Duodenal mucosa (tissue), 2 donors: Measurements from ENCODE around the gene NFASC.

Experiments used
- H3K27ac ChIP-seq: one replicate; pipeline ENCODE4 v1.7.0; 2013; ENCODE audit warnings: low read depth, low read length
- H3K27me3 ChIP-seq, 2 donors: one replicate each; pipeline ENCODE4 v1.7.0; 2013; ENCODE audit warnings: low read length in 2 of 2, control low read depth in 1 of 2; ENCODE audit not compliant: insufficient read depth in 2 of 2, control insufficient read depth in 1 of 2
- H3K36me3 ChIP-seq, 2 donors: one replicate each; pipeline ENCODE4 v1.7.0; 2013; ENCODE audit warnings: low read length in 2 of 2, control low read depth in 1 of 2; ENCODE audit not compliant: insufficient read depth in 2 of 2, control insufficient read depth in 1 of 2
- H3K4me1 ChIP-seq, 2 donors: one replicate each; pipeline ENCODE4 v1.7.0; 2013; ENCODE audit warnings: low read length in 2 of 2, control low read depth in 1 of 2; ENCODE audit not compliant: insufficient read depth in 2 of 2, control insufficient read depth in 1 of 2
- H3K4me3 ChIP-seq, 2 donors: one replicate each; pipeline ENCODE4 v1.7.0; 2013; ENCODE audit warnings: low read length in 2 of 2, low read depth in 1 of 2
- H3K9ac ChIP-seq, 2 donors: one replicate each; pipeline ENCODE4 v1.7.0; 2013; ENCODE audit warnings: low read length in 2 of 2, low read depth in 1 of 2
- H3K9me3 ChIP-seq, 2 donors: one replicate each; pipeline ENCODE4 v1.7.0; 2013; ENCODE audit warnings: low read length in 2 of 2, control low read depth in 1 of 2; ENCODE audit not compliant: control insufficient read depth in 1 of 2

Gene NFASC

DNA sequence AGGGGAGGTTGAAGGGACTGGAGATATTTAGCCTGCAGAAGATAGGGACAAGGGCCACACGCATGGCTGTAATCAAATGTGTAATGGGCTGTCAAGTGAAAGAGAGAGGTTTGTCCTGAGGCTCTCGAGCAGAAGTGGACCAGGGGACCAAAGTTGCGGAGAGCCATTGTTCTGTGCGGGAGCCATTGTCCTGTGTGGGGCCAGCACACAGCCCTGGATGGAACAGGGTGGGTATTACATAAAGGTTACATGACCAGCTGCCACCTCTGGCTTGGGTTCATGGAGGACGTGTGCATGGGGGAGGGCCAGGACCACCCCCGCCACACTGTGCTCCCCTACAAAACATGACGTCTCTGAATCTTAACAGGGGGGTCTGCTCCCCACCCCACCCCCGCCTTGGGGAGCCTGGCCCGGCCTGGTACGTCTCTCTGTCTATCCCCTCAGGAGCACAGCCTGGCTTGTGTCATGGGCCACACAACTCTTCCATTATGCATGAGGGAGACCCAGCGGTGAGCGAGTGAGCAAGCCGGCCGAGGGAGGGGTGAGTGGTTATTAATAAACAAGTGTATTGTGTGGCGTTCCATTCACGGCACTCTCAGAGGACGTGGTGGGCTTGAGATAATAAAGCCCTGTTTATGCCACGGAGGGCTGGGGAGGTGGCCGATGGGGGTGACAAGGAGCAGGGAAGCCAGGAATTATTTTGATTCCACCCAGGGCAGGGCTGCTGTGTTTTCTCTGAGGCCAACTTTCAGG is at the start of gene NFASC:
Gene NFASC (plus strand): TSS at position 703 of the 753 bp plus-strand sequence. CDS start 73,454 bp downstream, outside the sequence.
- Histone ChIP-seq H3K9ac (no peak within 1 kb of the TSS), H3K9me3 (no peaks in the 10 kb centered on the region), H3K4me1 (peaks cover 0 to 5% of the 10 kb centered on the region in 2 donors), H3K27ac (no peak within 1 kb of the TSS), H3K36me3 (no peaks in the 10 kb centered on the region), H3K4me3 (no peak within 1 kb of the TSS), H3K27me3 (peaks cover 0 to 3% of the 10 kb centered on the region in 2 donors)

DNA sequence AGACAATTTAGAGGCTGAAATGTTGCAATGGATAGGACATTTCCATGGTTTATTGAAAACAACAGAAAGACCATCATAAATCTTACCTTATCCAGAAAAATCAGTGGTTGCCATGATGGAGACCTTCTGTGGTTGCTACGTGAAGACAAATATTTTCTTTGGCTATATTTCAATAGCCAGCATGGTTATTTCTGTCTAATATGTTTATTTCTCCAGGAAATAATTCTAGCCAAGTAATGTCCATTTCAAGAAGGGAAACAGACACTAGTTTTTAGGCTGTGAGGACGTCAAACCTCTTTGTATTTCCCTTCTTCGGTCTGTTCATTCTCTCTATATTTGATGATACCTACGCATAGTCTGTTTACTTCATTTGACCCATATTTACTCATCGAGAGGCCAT is 49.2 kb upstream of the NFASC start:
- H3K4me3 ChIP-seq, result no peak overlapping the region
- H3K27me3 ChIP-seq, result peaks cover 0 to 4% of the 10 kb centered on the region in 2 donors
- H3K36me3 ChIP-seq, result no peaks in the 10 kb centered on the region
- H3K27ac ChIP-seq, result peak overlapping the region; percentile 37
- H3K4me1 ChIP-seq, result peaks cover 0 to 7% of the 10 kb centered on the region in 2 donors
- H3K9me3 ChIP-seq, result no peaks in the 10 kb centered on the region
- H3K9ac ChIP-seq, result no peak overlapping the region

DNA sequence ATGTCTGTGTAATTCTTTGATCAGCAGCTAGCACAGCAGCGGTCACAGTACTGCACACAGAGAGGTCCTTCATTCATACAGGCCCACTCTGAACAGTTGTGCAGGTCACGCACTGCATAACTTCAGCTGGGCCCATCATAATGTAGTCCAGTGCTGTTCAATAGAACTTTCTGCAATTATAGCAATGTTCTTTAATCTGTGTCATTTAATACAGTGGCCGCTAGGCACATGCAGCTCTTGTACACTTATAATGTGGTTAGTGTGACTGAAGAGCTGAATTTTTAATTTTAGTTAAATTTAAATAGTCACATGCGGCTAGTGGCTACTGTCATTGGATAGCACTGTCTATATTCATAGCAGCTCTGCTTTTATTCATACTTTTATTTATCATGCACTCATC is 48.7 kb upstream of the NFASC start:
- H3K4me1 ChIP-seq, result peaks cover 0 to 7% of the 10 kb centered on the region in 2 donors
- no peaks in the 10 kb centered on the region for H3K9me3 ChIP-seq
- peak overlapping the region; percentile 37 for H3K27ac ChIP-seq
- no peak overlapping the region for H3K9ac ChIP-seq
- H3K36me3 ChIP-seq, result no peaks in the 10 kb centered on the region
- H3K4me3 ChIP-seq, result no peak overlapping the region
- peaks cover 2 to 8% of the 10 kb centered on the region in 2 donors for H3K27me3 ChIP-seq

DNA sequence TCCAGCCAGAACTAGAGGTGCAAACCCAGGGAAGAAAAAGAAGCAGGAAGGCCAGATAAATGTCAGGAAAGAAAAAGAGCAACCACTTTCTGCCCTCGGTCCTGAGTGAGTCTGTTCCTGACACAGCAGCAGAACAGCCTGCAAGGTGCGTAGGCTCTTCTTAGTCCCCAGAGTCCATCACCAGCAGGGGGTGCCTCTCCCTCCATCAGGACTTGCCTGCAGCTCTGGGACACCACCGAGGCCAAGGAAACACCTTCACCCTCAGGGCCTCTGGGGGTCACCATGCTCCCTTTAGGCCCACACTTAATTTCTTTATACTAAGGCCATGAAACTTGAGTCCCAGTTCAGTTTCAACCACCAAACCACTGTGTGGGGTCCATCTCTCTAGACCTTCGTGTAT is 43.7 kb upstream of the NFASC start:
- Histone ChIP-seq H3K9me3 (no peaks in the 10 kb centered on the region), H3K4me1 (peaks cover 0 to 6% of the 10 kb centered on the region in 2 donors), H3K9ac (no peak overlapping the region), H3K27me3 (peaks cover 17 to 31% of the 10 kb centered on the region in 2 donors), H3K36me3 (no peaks in the 10 kb centered on the region), H3K4me3 (no peak overlapping the region), H3K27ac (no peak overlapping the region)

DNA sequence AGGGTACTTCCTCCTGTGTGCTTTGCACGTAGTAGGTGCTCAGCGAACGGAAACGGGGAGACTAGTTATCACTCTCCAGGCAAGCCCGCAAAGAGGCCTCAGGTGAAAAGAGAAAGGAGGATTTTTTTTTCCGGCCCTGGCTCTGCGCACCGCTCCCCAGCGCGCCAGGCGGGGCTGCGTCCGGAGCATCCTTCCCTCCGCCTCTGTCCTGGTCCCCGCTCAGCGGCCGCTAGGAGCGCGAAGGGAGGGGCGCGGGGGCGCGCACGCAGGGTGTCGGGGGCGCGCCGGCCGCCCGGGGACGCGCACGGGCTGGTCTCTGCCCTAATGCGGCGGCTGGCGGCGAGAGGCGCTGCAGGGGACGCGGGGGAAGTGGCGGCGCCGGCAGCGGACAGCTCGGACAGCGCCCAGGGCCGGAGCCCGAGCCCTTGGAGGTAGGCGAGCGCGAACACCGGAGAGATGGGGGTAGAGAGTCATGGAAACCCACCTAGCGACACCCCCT is 42.3 kb upstream of the NFASC start:
- H3K27ac ChIP-seq, result no peak overlapping the region
- H3K27me3 ChIP-seq, result peaks cover 17 to 31% of the 10 kb centered on the region in 2 donors
- peak overlapping the region; percentile 48 to 49 for H3K4me3 ChIP-seq
- H3K9ac ChIP-seq, result no peak overlapping the region
- H3K9me3 ChIP-seq, result no peaks in the 10 kb centered on the region
- H3K4me1 ChIP-seq, result peaks cover 0 to 3% of the 10 kb centered on the region in 2 donors
- no peaks in the 10 kb centered on the region for H3K36me3 ChIP-seq

DNA sequence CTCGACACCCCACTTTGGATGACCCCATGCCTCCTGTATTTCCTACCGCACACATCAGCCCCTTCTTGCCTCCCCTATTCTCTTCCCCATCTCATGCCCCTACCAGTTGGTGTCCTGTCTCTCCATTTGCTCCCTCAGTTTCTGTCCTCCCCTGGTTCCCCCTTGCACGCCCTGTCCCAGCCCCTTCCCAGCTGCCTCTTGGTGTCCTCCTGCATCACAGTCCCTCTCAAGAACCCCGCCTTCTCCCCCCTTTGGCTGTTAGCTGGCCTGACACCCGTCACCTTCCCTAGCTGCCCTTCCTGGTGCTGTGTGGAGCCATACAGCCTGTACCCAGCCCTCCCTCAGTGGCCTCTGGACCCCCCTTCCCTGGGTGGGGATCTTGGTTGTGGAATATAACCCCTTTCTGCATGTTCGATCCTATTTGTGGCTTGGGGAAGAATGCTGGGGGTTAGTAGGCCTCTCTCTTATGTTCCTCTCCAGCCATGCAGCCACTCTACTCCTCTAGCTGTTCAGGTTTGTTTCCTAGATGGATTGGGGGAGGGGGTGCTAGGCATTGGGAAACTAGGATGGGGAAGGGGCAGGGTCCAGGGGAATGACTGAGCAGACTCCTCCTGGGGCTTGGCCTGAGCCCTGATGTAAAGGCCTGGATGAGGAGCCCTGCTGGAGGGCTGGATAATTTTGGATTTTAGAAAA is 41.4 kb upstream of the NFASC start:
- Histone ChIP-seq H3K4me3 (peak overlapping the region; percentile 48 to 49), H3K27ac (no peak overlapping the region), H3K27me3 (peaks cover 17 to 31% of the 10 kb centered on the region in 2 donors), H3K9me3 (no peaks in the 10 kb centered on the region), H3K4me1 (peaks cover 0 to 3% of the 10 kb centered on the region in 2 donors), H3K9ac (no peak overlapping the region), H3K36me3 (no peaks in the 10 kb centered on the region)

DNA sequence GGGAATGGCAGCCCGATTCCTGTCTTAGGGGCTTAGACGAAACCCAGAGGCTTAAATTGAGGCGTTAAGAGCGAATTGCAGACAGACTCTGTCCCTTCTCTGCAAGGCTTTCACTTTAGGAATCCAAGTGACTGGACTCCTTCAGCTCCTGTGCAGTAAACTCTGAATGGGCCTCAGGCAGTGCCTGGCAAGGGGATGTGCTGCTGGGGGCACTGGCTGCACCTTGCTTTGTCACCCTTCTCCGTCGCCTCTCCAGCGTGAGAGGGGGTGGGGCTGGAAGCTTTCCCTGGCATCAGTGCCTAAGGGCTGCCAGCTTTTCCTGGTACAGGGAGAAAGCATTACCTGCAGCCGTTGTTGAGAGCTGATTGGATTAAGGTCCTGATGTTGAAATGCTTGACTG is 39.9 kb upstream of the NFASC start:
- no peak overlapping the region for H3K27ac ChIP-seq
- peaks cover 17 to 29% of the 10 kb centered on the region in 2 donors for H3K27me3 ChIP-seq
- no peak overlapping the region for H3K4me3 ChIP-seq
- no peak overlapping the region for H3K9ac ChIP-seq
- no peaks in the 10 kb centered on the region for H3K36me3 ChIP-seq
- no peaks in the 10 kb centered on the region for H3K9me3 ChIP-seq
- peaks cover 0 to 3% of the 10 kb centered on the region in 2 donors for H3K4me1 ChIP-seq

DNA sequence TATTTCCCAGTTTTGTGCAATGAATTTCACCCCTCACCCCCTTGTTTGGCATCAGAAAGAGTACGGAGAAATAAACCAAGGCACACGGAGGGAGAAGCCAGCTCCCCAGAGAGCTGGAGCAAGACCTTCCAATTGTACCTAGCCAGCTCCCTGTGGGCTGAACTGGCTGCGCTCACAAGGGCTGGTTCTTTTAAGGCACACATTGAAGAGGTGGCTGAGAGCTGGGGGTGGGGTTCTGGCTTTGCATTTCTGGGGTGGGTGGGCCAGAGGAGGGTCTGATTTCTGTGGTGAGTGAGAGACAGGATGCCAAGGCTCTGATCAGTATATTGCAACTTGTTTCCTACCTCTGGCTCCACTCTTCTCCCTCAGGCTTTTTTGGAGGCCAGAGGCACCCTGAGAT is 39.5 kb upstream of the NFASC start:
- H3K4me1 ChIP-seq, result peaks cover 0 to 3% of the 10 kb centered on the region in 2 donors
- H3K9ac ChIP-seq, result no peak overlapping the region
- peaks cover 17 to 27% of the 10 kb centered on the region in 2 donors for H3K27me3 ChIP-seq
- H3K27ac ChIP-seq, result no peak overlapping the region
- H3K36me3 ChIP-seq, result no peaks in the 10 kb centered on the region
- H3K9me3 ChIP-seq, result no peaks in the 10 kb centered on the region
- H3K4me3 ChIP-seq, result no peak overlapping the region

DNA sequence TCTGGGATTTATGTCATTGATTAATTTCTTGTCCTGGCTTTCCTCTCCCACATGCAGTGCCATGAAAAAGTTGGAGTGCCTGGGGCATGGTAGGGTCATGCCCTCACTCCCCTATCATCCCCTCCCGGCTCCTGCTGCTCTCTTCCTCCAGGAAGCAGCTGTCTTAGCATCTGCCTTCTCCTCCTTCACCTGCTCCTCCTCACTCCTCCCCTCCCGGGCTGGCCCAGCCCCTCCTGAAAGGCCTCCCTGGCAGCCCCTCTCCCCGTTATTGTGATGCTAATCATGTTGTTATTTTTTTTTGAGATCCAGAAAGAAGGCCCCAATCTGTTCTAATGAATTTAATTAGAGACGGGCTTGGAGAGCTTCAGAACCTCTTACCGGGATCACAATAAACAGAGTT is 36.3 kb upstream of the NFASC start:
- Histone ChIP-seq H3K9me3 (no peaks in the 10 kb centered on the region), H3K27me3 (peaks cover 2 to 7% of the 10 kb centered on the region in 2 donors), H3K36me3 (no peaks in the 10 kb centered on the region), H3K27ac (no peak overlapping the region), H3K4me1 (no peaks in the 10 kb centered on the region), H3K9ac (no peak overlapping the region), H3K4me3 (no peak overlapping the region)

DNA sequence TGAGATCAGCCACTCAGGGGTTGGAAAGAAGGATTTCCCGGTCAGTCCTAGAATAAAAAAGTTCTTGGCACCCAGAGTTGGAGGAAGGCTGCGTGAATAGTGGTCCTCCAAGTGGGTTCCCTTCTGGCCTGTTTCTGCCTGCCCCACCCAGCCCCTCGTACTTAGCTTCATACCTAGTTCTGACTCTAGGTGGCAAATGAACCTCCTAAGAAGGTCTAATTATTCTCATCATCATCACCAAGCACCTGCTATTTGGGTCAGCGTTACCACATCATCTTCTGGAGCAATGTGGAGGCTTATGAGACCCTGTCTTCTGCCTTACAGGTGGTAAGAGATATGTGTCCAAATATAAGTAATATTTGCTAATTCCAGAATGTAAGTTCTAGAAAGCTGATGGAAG is 35.9 kb upstream of the NFASC start:
- Histone ChIP-seq H3K36me3 (no peaks in the 10 kb centered on the region), H3K27ac (no peak overlapping the region), H3K4me3 (no peak overlapping the region), H3K9me3 (no peaks in the 10 kb centered on the region), H3K4me1 (no peaks in the 10 kb centered on the region), H3K27me3 (peaks cover 0 to 5% of the 10 kb centered on the region in 2 donors), H3K9ac (no peak overlapping the region)
